HG03520 (cell line): ENCODE data around the gene PREX1.
"Not testable (repeated sequence)": the region's sequence is repeated elsewhere in the genome, so short reads cannot be mapped to it uniquely, and the experiment has no call there.

Experiments used
- ATAC-seq: cut with Tn5 transposase; IDR thresholded peaks from one replicate; pipeline ENCODE4 v1.9.1; 2021; ENCODE audit warnings: mild to moderate bottlenecking, moderate library complexity; ENCODE audit not compliant: unreplicated experiment

PREX1 gene

DNA sequence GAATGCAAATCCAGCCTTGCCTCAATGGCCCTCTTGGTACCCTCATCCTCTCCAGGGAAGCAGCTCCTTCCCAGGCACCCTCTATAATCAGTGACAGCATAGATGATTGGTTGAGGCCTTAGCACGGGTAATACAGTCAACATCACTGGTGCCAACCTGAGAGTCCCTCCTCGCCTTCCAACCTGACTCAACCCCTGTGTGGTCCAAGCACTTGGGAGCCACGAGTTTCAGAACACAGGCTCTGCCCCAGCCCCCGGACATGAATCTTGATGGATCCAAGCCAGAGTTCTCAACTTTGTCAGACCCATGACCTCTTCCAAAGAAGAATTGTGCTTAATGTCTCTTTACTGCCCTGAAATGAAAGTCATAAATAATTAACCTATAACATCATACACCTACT, 213.9 kb downstream of the PREX1 start:
- no peak for ATAC-seq

GRCh38 chr20:48612335-48612734, 215.5 kb downstream of the PREX1 start:
- ATAC-seq: no peak

- ATAC-seq: no peak
Observed at GRCh38 chr20:48610996-48611395, 216.8 kb downstream of the PREX1 start.

- peak; percentile 85 for ATAC-seq
Observed at GRCh38 chr20:48609491-48609978, 218.3 kb downstream of the PREX1 start.

- ATAC-seq: no peak
Observed at GRCh38 chr20:48608756-48609155, 219.0 kb downstream of the PREX1 start.

DNA sequence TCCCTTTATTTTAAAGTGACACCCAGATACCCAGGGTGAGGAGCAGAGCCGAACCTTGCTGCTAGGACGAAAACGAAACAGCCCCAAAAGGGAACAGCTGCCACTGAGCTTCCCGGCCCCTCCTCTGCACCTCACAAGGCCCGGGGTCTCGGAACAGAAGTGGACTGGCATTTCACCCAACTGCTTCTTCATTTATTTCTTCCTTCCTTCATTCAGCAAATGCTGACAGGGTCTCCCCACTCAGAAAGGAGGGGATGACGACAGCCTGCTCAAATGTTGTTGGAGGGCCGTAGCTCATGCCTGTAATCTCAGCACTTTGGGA, 220.3 kb downstream of the PREX1 start:
- ATAC-seq: no peak

DNA sequence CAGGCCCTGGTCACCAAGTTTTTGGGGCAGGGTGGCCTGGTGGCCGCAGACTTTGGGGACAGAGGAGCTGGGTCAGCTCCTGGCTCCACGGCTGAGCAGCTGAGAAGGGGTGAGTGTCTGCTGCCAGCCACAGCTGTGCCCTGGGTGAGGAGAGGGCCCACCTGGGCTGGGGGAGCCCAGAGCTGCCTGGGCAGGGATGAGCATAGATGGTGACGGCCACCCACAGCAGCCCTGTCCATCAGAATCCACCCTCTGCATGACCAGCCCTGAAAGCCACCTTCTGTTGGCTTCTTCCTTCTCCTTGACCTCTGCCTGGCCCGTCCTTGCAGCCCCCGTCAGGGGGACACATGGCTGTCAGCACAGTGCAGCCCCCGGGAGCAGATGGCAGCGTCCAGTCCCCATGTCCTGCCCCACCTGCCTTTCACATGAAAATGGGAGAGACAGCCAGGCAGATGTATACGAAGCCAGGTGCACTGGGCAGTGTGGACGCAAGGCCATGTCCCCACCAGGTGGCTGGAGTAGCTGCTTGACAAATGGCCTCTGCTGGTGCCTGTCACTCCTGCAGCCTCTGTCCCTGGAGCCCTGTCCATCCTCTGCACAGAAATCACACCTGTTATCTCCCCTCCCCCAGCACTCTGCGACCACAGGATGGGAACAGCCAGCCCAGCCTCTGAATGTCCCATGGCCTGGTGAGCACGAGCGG, 220.8 kb downstream of the PREX1 start:
- no peak for ATAC-seq

GRCh38 chr20:48606172-48606840, 221.5 kb downstream of the PREX1 start:
- ATAC-seq: no peak

DNA sequence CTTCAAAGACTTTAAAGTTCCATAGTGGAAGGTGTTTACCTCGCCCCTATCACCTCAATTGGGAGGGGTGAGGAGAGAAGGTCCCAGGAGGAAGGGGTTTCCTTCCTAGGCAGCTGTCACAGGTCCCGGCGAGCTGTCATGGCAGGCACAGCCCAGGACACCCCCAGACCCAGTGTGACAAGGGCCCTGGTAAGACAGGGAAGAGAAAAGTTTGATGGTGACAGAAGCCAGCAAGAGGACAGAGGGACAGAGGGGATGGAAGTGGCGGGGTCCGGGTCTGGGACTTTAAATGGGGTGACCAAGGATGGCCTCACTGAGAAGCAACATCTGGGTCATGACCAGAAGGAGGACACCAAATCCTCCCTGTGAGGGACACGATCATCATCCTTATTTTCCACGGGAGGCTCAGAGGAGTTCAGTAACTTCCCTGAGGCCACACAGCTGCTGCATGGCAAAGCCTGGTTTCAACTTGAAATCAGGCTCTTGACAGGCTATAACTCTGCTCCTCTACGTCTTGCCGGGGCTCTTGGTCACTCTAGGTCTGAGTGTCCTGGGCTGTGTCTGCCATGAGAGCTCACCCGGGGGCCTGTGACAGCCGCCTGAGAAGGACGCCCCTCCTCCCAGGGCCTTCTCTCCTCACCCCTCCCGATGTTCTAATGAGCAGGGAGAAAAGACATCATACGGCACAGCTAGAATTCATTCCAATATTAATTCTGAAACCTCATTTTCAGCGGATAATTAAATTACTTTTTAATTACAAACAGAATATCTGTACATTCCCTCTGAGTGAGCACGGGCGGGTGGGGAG, 222.2 kb downstream of the PREX1 start:
- no peak for ATAC-seq

- ATAC-seq: no peak
Observed at GRCh38 chr20:48604936-48605335, 222.9 kb downstream of the PREX1 start.

GRCh38 chr20:48604426-48604825, 223.4 kb downstream of the PREX1 start:
- ATAC-seq: no peak

GRCh38 chr20:48603819-48604405, 223.9 kb downstream of the PREX1 start:
- ATAC-seq: no peak

DNA sequence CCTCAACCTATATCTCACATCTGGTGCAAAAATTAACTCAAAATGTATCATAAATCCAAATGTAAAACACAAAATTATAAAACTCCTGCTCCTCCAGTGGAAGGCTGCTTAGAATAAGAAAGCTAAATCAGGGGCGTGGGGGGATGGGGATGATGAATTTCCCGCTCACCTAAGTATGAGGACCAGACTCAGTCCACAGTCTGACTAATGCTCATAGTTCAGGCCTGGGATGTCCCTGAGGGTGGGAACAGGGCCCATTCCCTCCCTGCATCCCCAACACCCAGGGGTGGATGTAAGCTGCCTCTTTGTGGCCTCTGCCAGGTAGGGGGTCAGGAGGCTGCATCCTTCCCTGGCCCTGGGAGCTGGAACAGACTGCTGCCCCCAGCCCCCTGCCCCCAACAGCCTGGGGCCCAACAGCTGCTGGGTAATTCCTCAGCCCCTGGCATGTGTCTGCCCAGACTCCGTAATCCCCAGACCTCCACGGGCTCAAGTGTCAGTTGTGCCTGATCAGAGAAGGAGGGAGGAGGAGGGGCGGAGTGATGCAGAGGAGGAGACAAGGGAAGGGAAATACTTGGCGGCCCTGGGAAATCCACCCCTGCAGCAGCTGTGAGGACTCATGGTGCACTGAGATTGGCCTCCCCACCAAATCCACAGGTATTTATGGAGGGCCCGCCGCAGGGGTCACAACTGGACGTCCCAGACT, 224.5 kb downstream of the PREX1 start:
- no peak for ATAC-seq

DNA sequence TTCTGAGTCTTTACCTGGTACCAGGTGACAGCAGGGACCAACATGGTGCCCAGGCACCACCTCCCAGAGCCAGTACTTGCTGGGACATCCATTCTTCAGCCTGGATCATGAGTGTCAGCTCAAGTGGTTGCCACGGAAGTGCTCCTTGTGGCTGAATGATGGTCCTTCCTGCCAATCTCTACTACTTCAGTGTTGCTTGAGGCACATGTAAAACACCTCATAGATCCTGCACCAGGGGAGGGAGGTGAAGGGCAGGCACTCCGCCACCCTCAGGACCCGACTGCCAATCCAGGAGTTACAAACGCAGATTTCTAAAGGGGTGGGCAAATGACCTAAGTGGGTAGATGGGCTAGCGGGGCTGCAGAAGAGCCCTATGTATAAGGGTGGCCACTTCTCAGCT, 226.0 kb downstream of the PREX1 start:
- no peak for ATAC-seq

DNA sequence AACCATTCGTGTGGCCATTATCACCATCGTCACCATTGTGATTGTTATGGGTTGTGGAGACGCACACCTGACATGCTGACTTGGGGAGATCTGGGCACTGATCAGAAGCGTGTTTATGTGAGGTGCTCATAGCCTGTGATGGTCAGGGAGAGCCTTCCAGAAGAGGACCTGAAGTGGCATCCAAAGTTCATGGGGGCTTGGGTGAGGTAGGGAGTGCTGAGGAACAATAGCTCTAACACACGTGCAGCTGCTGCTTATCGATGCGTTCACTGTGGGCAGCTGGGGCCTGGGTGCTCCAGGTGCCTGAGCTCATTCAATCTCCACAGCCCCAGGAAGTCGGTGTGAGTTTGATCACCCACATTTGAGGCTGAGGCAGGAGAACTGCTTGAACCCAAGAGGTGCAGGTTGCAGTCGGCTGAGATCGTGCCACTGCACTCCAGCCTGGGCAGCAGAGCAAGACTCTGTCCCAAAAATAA, 227.3 kb downstream of the PREX1 start:
- no peak for ATAC-seq

DNA sequence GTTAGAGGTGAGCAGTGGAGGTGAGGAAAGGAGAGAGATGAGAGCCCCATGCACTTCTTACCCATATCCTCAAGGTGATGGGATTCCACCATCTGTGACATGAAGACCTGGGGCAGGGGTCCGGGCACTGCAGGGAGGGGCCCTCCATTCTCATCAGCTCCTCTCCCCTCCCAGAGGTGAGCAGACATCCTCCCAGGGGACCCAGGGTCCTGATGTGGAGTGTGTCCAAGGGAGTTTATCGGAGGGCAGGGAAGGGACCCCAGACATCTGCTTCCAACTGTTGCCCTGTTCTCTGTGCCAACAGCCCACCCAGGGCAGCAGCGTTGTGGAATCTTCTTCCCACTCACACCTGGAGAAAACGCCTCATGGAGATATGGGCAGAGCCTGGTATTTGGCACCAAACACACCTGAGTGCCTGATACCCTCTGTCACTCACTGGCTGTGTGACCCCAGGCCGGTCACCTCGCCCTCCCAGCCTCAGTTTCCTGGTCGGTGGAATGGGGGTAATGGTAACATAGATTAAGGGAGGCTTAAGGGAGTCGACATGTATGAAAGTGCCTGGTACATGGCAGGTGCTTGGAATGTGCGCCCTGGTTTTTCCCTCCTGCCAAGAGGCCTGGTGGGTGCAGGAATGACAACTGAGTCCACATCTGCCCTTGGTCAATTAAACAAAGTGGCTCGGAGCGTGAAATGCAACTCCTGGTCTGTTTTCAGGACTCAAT, 227.9 kb downstream of the PREX1 start:
- ATAC-seq: no peak

DNA sequence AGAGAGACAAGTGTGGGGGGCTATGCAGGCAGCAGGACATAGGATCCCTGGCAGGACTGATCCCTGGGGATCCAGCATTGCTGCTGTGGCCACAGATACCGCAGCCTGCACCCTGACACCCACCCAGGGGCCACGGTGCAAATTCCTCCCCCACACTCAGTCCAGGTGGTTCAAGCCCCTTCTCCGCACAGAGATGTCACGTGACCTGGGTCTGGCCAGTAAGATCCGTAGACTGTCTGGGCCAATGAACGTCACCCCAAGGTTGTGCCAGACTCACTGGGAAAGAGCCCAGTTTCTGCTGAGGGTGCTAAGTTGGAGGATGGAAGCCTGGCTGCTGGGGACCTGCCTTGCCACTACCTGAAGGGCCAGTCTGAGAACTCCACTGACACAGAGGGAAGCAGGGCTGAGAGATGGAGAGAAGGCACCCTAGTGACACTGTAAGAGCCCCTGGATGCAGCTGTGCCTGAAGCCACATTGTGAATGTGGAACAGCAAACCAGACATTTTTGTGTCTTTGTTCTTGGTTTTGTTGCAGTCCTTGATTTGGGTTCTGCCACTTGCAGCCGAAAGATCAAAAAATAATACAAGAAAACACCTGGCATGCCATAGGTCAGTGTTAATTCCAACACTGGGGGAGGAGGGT, 228.6 kb downstream of the PREX1 start:
- no peak for ATAC-seq

- ATAC-seq: not testable (repeated sequence)
Observed at GRCh38 chr20:48598303-48598941, 229.4 kb downstream of the PREX1 start.
